NB4 (cell line): ENCODE results near the gene BDKRB1.

Source experiments
- DNase-seq: peaks from one replicate; pipeline ENCODE4 v3.0.0; 2010; ENCODE audit warnings: low read depth
- H3K4me3 ChIP-seq: one replicate; pipeline ENCODE4 v1.5.1; 2011; ENCODE audit warnings: mild to moderate bottlenecking, low read depth, low read length, moderate library complexity
- CTCF ChIP-seq: IDR thresholded peaks from one replicate; pipeline ENCODE4 v1.5.1; 2012; ENCODE audit warnings: low read depth, low read length
- MAX ChIP-seq: IDR thresholded peaks from 2 replicates; pipeline ENCODE4 v1.6.1; 2011; ENCODE audit warnings: low read depth, low read length
- MYC ChIP-seq: IDR thresholded peaks from 2 replicates; pipeline ENCODE4 v1.6.1; 2011; ENCODE audit warnings: low read depth, low read length
- POLR2A ChIP-seq: IDR thresholded peaks from 2 replicates; pipeline ENCODE4 v1.6.1; 2011; ENCODE audit warnings: mild to moderate bottlenecking; ENCODE audit not compliant: insufficient read length; ENCODE audit errors: extremely low read depth

The BDKRB1 gene

GRCh38 chr14:96257056-96257455 lies 1.0 kb downstream of the BDKRB1 start:
- no peak for DNase-seq
- TF ChIP-seq MAX (no peak), POLR2A (no peak), CTCF (no peak), MYC (no peak)
- H3K4me3 ChIP-seq = no peak overlapping the region

GRCh38 chr14:96257900-96258299 lies 1.9 kb downstream of the BDKRB1 start:
- DNase-seq = no peak
- no peak for TF ChIP-seq MAX
- no peak overlapping the region for H3K4me3 ChIP-seq

- H3K4me3 ChIP-seq = no peak overlapping the region
- DNase-seq = no peak
These were observed 4.4 kb downstream of the BDKRB1 start for GRCh38 chr14:96260341-96260821.

GRCh38 chr14:96261053-96261452 lies 5.0 kb downstream of the BDKRB1 start:
- no peak overlapping the region for H3K4me3 ChIP-seq
- no peak for TF ChIP-seq POLR2A
- TF ChIP-seq CTCF = no peak
- no peak for TF ChIP-seq MAX
- no peak for TF ChIP-seq MYC
- no peak for DNase-seq

More at GRCh38 chr14:96260341-96260821, 4.4 kb downstream of the BDKRB1 start:
- TF ChIP-seq MAX (no peak), POLR2A (no peak), CTCF (no peak), MYC (no peak)

GRCh38 chr14:96261772-96262655 lies 6.0 kb downstream of the BDKRB1 start:
- H3K4me3 ChIP-seq = no peak overlapping the region
- no peak for TF ChIP-seq POLR2A
- TF ChIP-seq MAX = no peak
- no peak for TF ChIP-seq CTCF
- no peak for TF ChIP-seq MYC
- DNase-seq = no peak

- H3K4me3 ChIP-seq = no peak overlapping the region
- TF ChIP-seq MYC (no peak), POLR2A (no peak), MAX (no peak), CTCF (no peak)
- DNase-seq = no peak
These were observed 7.6 kb downstream of the BDKRB1 start for GRCh38 chr14:96263347-96264199.
